Breast epithelium (tissue), 4 donors: ENCODE results near the gene KRT40. TPM values are rescaled to one million over a fixed set of nuclear protein-coding genes. Genes with fewer than 3 reads are reported as not detected.

Experiments
- DNase-seq, 2 donors: peaks; one replicate each; pipeline ENCODE4 v3.0.0-alpha.2; 2019; ENCODE audit warnings: low spot score in 2 of 2
- H3K27ac ChIP-seq, 2 donors: fragments of 200-600 bp; sonication (generic) in 1 of 2; one replicate each; pipeline ENCODE4 v1.5.1; 2016 to 2019; ENCODE audit warnings: mild to moderate bottlenecking in 1 of 2
- H3K27me3 ChIP-seq, 2 donors: fragments of 200-600 bp; sonication (generic) in 1 of 2; one replicate each; pipeline versions ENCODE4 v1.5.1 to v1.6.0; 2017 to 2019; ENCODE audit warnings: control low read depth in 1 of 2, mild to moderate bottlenecking in 1 of 2
- H3K36me3 ChIP-seq: fragments of 200-600 bp; one replicate; pipeline ENCODE4 v1.5.1; 2019
- H3K4me1 ChIP-seq, 2 donors: fragments of 200-600 bp; sonication (generic); one replicate each; pipeline ENCODE4 v1.5.1; 2016 to 2019; ENCODE audit warnings: control low read depth in 1 of 2
- H3K4me3 ChIP-seq, 3 donors: fragments of 200-600 bp; sonication (generic); 1 replicate in 2 of 3; 2 replicates in 1 of 3; pipeline ENCODE4 v1.5.1; 2016 to 2019; ENCODE audit warnings: mild to moderate bottlenecking in 3 of 3, moderate library complexity in 2 of 3
- H3K9me3 ChIP-seq, 2 donors: fragments of 200-600 bp; sonication (generic) in 1 of 2; one replicate each; pipeline ENCODE4 v1.5.1; 2016 to 2019; ENCODE audit warnings: control low read depth in 1 of 2
- CTCF ChIP-seq, 3 donors: fragments of 450-650 bp; IDR thresholded peaks; one replicate each; pipeline ENCODE4 v1.5.1; 2016 to 2017; ENCODE audit warnings: antibody characterized with exemption in 3 of 3, mild to moderate bottlenecking in 3 of 3, moderate library complexity in 3 of 3
- POLR2A ChIP-seq: fragments of 450-650 bp; IDR thresholded peaks from one replicate; pipeline ENCODE4 v1.6.1; 2016; ENCODE audit warnings: antibody characterized with exemption, mild to moderate bottlenecking, moderate library complexity
- POLR2AphosphoS5 ChIP-seq, 3 donors: sonication (generic); formaldehyde crosslinking; IDR thresholded peaks; one replicate each; pipeline ENCODE4 v1.6.1; 2017; ENCODE audit warnings: antibody characterized with exemption in 3 of 3
- intact Hi-C: fragments of 100-400 bp; cut with DNase I; formaldehyde crosslinking; loops from one replicate; pipeline ENCODE4 v1.15.1; 2023; ENCODE audit warnings: low total_unique reads
- total RNA-seq, 3 donors: library from RNA; depleted of rRNA; stranded (reverse); fragments of >200 nt; gene quantifications; one replicate each; pipeline ENCODE4 v1.1.0, GENCODE V29; 2016

Gene KRT40
- total RNA-seq, 3 donors from 2014 or later: 0.29 TPM; not detected in 2

- Histone ChIP-seq H3K27ac (no peak overlapping the region), H3K4me3 (no peak overlapping the region), H3K4me1 (no peaks in the 10 kb centered on the region), H3K9me3 (no peaks in the 10 kb centered on the region), H3K27me3 (no peaks in the 10 kb centered on the region), H3K36me3 (no peaks in the 10 kb centered on the region)
- TF ChIP-seq CTCF (IDR thresholded peaks at IDR 0.05) (no peak), POLR2A (no peak), POLR2AphosphoS5 (IDR thresholded peaks at IDR 0.05) (no peak)
- DNase-seq: no peak
- intact Hi-C loops: loop anchor here (5.0 kb wide), 1 partner anchor 630 kb away; no protein-coding TSS in a partner anchor
Observed at GRCh38 chr17:40997361-40997760, 13.2 kb upstream of the KRT40 start.

- intact Hi-C loops: loop anchor here (5.0 kb wide), 1 partner anchor 630 kb away; no protein-coding TSS in a partner anchor
- Histone ChIP-seq H3K4me1 (no peaks in the 10 kb centered on the region), H3K27ac (no peak overlapping the region), H3K27me3 (no peaks in the 10 kb centered on the region), H3K9me3 (no peaks in the 10 kb centered on the region), H3K4me3 (no peak overlapping the region), H3K36me3 (no peaks in the 10 kb centered on the region)
- no peak for DNase-seq
- no peak for TF ChIP-seq CTCF (IDR thresholded peaks at IDR 0.05)
- no peak for TF ChIP-seq POLR2AphosphoS5 (IDR thresholded peaks at IDR 0.05)
Observed at GRCh38 chr17:40996829-40997228, 12.7 kb upstream of the KRT40 start.

- Histone ChIP-seq H3K4me1 (no peaks in the 10 kb centered on the region), H3K27ac (no peak overlapping the region), H3K9me3 (no peaks in the 10 kb centered on the region), H3K27me3 (no peaks in the 10 kb centered on the region), H3K36me3 (no peaks in the 10 kb centered on the region), H3K4me3 (no peak overlapping the region)
- TF ChIP-seq POLR2A: no peak
- no peak for TF ChIP-seq CTCF (IDR thresholded peaks at IDR 0.05)
- TF ChIP-seq POLR2AphosphoS5 (IDR thresholded peaks at IDR 0.05): no peak
- intact Hi-C loops: loop anchor here (5.0 kb wide), 1 partner anchor 628 kb away; no protein-coding TSS in a partner anchor
- no peak for DNase-seq
Observed at GRCh38 chr17:40995116-40995515, 11.0 kb upstream of the KRT40 start.

GRCh38 chr17:40993839-40994238 is 9.7 kb upstream of the KRT40 start, which contains the start of gene KRTAP3-3:
Gene KRTAP3-3 (minus strand): TSS chr17:40994164. CDS start chr17:40994097, 67 bp downstream.
- no peak for TF ChIP-seq POLR2A
- TF ChIP-seq CTCF (IDR thresholded peaks at IDR 0.05): no peak
- TF ChIP-seq POLR2AphosphoS5 (IDR thresholded peaks at IDR 0.05): no peak

GRCh38 chr17:40993084-40993483 is 9.0 kb upstream of the KRT40 start:
- H3K4me3 ChIP-seq: no peak overlapping the region
- DNase-seq: no peak
- intact Hi-C loops: no loop called here
- H3K27ac ChIP-seq: no peak overlapping the region
- H3K27me3 ChIP-seq: no peaks in the 10 kb centered on the region
- no peaks in the 10 kb centered on the region for H3K9me3 ChIP-seq
- no peaks in the 10 kb centered on the region for H3K4me1 ChIP-seq
- no peaks in the 10 kb centered on the region for H3K36me3 ChIP-seq
- no peak for TF ChIP-seq POLR2A
- TF ChIP-seq CTCF (IDR thresholded peaks at IDR 0.05): no peak
- TF ChIP-seq POLR2AphosphoS5 (IDR thresholded peaks at IDR 0.05): no peak

More at GRCh38 chr17:40993839-40994238, 9.7 kb upstream of the KRT40 start, which contains the start of gene KRTAP3-3:
- DNase-seq: no peak
- Histone ChIP-seq H3K27ac (no peak within 1 kb of the TSS), H3K4me3 (no peak within 1 kb of the TSS), H3K27me3 (no peaks in the 10 kb centered on the region), H3K36me3 (no peaks in the 10 kb centered on the region), H3K4me1 (no peaks in the 10 kb centered on the region), H3K9me3 (no peaks in the 10 kb centered on the region)
- intact Hi-C loops: no loop called here
